ENCODE data around the gene KNTC1. TPM values are rescaled to one million over a fixed set of nuclear protein-coding genes. Genes with fewer than 3 reads are reported as not detected.
"Not testable (repeated sequence)": the region's sequence is repeated elsewhere in the genome, so short reads cannot be mapped to it uniquely, and the experiment has no call there.

Gene KNTC1
- total and polyA plus RNA-seq, 7 donors = 3.0 to 14.4 (median 7.9) TPM

DNA sequence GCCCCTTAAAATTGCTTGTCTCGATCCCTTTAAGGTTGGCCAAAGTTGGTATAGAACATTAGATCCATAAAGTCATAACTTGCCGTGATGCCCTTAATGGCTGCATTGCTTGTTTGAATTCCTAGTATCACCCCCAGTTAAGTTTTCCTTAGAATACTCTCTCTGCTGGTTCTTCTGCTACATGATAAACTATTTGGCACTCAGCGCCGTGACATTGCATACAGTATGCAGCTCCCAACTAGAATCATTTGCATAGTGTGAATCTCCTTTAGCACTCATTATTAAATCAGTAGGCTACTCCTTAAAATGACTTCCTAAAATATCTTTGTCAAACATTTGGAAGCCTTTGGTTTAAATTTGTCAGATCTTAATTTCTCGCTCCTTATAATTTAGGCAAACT lies 42.2 kb downstream of the KNTC1 start:
- DNase-seq = no peak
- Histone ChIP-seq H3K4me3 (no peak overlapping the region), H3K9me3 (no peaks in the 10 kb centered on the region), H3K4me1 (no peaks in the 10 kb centered on the region), H3K27me3 (no peaks in the 10 kb centered on the region), H3K36me3 (peaks cover 0 to 20% (median 0%) of the 10 kb centered on the region in 4 donors), H3K27ac (no peak overlapping the region)
- no peak for TF ChIP-seq EP300 (IDR thresholded peaks at IDR 0.05)
- no peak for TF ChIP-seq POLR2A (IDR thresholded peaks at IDR 0.05)
- no peak for TF ChIP-seq POLR2AphosphoS5 (IDR thresholded peaks at IDR 0.05)
- TF ChIP-seq, protein P1, sequence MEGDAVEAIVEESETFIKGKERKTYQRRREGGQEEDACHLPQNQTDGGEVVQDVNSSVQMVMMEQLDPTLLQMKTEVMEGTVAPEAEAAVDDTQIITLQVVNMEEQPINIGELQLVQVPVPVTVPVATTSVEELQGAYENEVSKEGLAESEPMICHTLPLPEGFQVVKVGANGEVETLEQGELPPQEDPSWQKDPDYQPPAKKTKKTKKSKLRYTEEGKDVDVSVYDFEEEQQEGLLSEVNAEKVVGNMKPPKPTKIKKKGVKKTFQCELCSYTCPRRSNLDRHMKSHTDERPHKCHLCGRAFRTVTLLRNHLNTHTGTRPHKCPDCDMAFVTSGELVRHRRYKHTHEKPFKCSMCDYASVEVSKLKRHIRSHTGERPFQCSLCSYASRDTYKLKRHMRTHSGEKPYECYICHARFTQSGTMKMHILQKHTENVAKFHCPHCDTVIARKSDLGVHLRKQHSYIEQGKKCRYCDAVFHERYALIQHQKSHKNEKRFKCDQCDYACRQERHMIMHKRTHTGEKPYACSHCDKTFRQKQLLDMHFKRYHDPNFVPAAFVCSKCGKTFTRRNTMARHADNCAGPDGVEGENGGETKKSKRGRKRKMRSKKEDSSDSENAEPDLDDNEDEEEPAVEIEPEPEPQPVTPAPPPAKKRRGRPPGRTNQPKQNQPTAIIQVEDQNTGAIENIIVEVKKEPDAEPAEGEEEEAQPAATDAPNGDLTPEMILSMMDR (IDR thresholded peaks at IDR 0.05) = no peak
- 98% methylated on average over 5 of the region's 5 CpGs for WGBS, 2 donors
- intact Hi-C loops (cut with DNase I) = no loop called here

DNA sequence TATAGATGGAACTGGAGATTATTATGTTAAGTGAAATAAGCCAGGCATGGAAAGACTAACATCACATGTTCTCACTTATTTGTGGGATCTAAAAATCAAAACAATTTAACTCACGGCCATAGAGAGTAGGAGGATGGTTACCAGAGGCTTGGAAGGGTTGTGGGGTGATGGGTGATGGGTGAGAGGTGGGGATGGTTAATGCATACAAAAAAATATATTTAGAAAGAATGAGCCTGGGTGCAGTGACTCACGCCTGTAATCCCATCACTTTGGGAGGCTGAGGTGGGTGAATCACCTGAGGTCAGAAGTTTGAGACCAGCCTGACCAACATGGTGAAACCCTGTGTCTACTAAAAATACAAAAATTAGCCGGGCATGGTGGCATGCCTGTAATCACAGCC lies 43.0 kb downstream of the KNTC1 start:
- H3K4me3 ChIP-seq; H3K27ac ChIP-seq; DNase-seq; intact Hi-C loops (cut with DNase I); H3K9me3 ChIP-seq; H3K4me1 ChIP-seq; H3K27me3 ChIP-seq: not testable (repeated sequence)
- H3K36me3 ChIP-seq = peaks cover 0 to 27% (median 0%) of the 10 kb centered on the region in 4 donors
- 93 to 94% methylated on average over 3 of the region's 3 CpGs for WGBS, 2 donors

DNA sequence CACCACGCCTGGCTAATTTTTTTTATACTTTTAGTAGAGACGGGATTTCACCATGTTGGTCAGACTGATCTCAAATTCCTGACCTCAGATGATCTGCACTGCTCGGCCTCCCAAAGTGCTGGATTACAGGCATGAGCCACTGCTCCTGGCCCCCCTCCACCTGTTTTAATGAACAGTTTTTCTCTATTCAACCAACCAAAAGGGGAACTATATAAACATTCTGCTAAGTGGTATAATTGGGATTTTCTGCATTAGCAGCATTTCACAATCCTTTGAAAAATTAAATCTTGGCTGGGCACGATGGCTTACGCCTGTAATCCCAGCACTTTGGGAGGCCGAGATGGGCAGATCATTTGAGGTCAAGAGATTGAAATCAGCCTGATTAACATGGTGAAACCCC lies 44.8 kb downstream of the KNTC1 start:
- TF ChIP-seq EP300 (IDR thresholded peaks at IDR 0.05) (no peak), POLR2A (IDR thresholded peaks at IDR 0.05) (no peak), POLR2AphosphoS5 (IDR thresholded peaks at IDR 0.05) (no peak)
- TF ChIP-seq, protein P1 (IDR thresholded peaks at IDR 0.05) = no peak
- Histone ChIP-seq H3K36me3 (peaks cover 0 to 44% (median 3%) of the 10 kb centered on the region in 4 donors), H3K27ac (no peak overlapping the region), H3K4me3 (no peak overlapping the region), H3K9me3 (no peaks in the 10 kb centered on the region), H3K27me3 (no peaks in the 10 kb centered on the region), H3K4me1 (no peaks in the 10 kb centered on the region)
- 91 to 95% methylated on average over 6 of the region's 6 CpGs for WGBS, 2 donors
- DNase-seq = no peak
- intact Hi-C loops (cut with DNase I) = no loop called here

DNA sequence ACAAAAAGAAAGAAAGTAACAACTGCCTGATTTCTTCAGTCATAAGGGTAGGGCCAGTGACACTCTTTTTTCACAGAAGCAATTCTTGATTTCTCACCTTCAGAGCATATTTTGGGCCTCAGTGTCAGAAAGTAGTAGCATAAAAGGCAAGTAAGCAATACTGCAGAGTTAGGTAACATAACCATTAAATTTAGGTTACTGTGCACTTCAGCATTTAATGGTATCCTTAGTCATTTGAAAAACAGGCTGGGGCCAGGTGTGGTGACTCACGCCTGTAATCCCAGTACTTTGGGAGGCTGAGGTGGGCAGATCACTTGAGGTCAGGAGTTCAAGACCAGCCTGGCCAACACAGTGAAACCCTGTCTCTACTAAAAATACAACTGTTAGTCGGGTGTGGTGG lies 56.2 kb downstream of the KNTC1 start:
- H3K27ac ChIP-seq; H3K9me3 ChIP-seq; H3K27me3 ChIP-seq; H3K4me1 ChIP-seq; intact Hi-C loops (cut with DNase I); H3K4me3 ChIP-seq; DNase-seq: not testable (repeated sequence)
- WGBS, 2 donors = 93 to 94% methylated on average over 2 of the region's 2 CpGs
- peaks cover 0 to 30% (median 2%) of the 10 kb centered on the region in 4 donors for H3K36me3 ChIP-seq

DNA sequence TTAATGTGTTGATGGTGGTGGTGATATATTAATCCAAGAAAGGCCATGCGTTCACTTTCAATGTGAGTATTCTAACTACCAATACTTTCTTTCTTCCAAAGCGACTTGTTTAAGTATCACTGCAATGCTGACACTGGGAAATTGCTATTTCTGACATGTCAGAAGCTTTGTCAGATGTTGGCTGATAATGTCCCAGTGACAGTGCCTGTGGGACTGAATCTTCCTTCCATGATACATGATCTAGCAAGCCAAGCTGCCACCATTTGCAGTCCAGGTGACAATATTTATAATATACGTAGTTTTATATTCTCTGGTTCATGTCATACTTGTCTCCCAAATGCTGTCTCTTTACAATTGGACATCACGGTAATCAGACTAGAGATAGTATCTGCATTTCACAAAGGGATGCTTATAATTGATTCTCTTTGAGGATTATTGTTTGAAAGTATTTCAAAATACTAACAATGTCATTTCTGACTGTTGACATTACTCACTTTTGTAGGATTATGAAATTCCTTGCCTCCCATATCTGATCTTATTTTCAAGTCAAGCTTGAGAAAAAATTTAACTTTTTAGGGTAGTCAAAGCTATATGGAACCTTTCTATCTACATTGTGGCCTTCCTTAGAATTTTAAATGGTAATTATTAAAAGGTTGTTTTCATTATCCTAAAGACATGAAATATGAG lies 57.3 kb downstream of the KNTC1 start:
- TF ChIP-seq, protein P1 (IDR thresholded peaks at IDR 0.05) = no peak
- no peak for TF ChIP-seq EP300 (IDR thresholded peaks at IDR 0.05)
- TF ChIP-seq POLR2AphosphoS5 (IDR thresholded peaks at IDR 0.05) = no peak
- TF ChIP-seq POLR2A (IDR thresholded peaks at IDR 0.05) = no peak
- whole genome bisulfite sequencing, 2 donors = 94 to 97% methylated on average over 4 of the region's 4 CpGs
- Histone ChIP-seq H3K36me3 (peaks cover 0 to 30% (median 2%) of the 10 kb centered on the region in 4 donors), H3K4me3 (no peak overlapping the region), H3K27me3 (no peaks in the 10 kb centered on the region), H3K27ac (no peak overlapping the region), H3K9me3 (no peaks in the 10 kb centered on the region), H3K4me1 (no peaks in the 10 kb centered on the region)
- intact Hi-C loops (cut with DNase I) = no loop called here
- DNase-seq = no peak

DNA sequence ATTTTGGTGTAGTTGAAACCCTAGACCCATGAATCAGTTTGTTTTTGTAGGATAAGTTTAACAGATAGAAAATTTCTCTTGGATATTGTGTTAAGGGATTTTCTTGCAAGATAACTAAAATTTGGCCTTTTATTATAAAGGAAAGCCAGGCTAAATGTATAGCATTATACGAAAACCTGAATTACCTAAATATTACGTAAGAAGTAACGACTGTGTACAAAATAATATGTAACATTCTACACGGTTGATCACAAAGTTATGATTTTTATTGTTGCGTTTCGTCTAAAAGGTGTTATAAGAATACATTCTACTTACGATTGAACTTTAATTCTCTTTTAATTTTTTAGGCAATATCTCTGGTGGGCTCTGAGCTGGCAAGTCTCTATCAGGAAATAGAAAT lies 63.9 kb downstream of the KNTC1 start:
- WGBS, 2 donors = 95 to 96% methylated on average over 7 of the region's 7 CpGs
- intact Hi-C loops (cut with DNase I) = no loop called here

DNA sequence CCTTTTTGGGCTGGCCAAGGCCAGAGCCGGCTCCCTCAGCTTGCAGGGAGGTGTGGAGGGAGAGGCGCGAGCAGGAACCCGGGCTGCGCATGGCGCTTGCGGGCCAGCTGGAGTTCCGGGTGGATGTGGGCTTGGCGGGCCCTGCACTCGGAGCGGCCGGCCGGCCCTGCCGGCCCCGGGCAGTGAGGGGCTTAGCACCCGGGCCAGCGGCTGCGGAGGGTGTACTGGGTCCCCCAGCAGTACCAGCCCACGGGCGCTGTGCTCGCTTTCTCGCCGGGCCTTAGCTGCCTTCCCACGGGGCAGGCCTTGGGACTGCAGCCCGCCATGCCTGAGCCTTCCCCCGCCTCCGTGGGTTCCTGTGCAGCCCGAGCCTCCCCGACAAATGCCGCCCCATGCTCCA lies 64.9 kb downstream of the KNTC1 start:
- H3K27me3 ChIP-seq; H3K4me1 ChIP-seq; H3K4me3 ChIP-seq; DNase-seq; H3K27ac ChIP-seq; intact Hi-C loops (cut with DNase I); H3K9me3 ChIP-seq: not testable (repeated sequence)
- WGBS, 2 donors = 98% methylated on average over 30 of the region's 30 CpGs
- H3K36me3 ChIP-seq = peaks cover 0 to 30% (median 3%) of the 10 kb centered on the region in 4 donors

More for the DNA sequence above, 63.9 kb downstream of the KNTC1 start:
- TF ChIP-seq POLR2AphosphoS5 (IDR thresholded peaks at IDR 0.05) (no peak), POLR2A (IDR thresholded peaks at IDR 0.05) (no peak), EP300 (IDR thresholded peaks at IDR 0.05) (no peak)
- TF ChIP-seq, protein P1 (IDR thresholded peaks at IDR 0.05) = no peak
- H3K4me1 ChIP-seq = no peaks in the 10 kb centered on the region
- H3K36me3 ChIP-seq = peaks cover 0 to 37% (median 3%) of the 10 kb centered on the region in 4 donors
- DNase-seq = no peak
- no peaks in the 10 kb centered on the region for H3K9me3 ChIP-seq
- no peaks in the 10 kb centered on the region for H3K27me3 ChIP-seq
- no peak overlapping the region for H3K27ac ChIP-seq
- H3K4me3 ChIP-seq = no peak overlapping the region

DNA sequence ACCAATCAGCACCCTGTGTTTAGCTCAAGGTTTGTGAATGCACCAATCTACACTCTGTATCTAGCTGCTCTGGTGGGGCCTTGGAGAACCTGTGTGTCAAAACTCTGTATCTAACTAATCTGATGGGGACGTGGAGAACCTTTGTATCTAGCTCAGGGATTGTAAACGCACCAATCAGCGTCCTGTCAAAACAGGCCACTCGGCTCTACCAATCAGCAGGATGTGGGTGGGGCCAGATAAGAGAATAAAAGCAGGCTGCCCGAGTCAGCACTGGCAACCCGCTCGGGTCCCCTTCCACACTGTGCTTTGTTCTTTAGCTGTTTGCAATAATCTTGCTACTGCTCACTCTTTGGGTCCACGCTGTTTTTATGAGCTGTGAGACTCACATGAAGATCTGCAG lies 65.5 kb downstream of the KNTC1 start:
- H3K36me3 ChIP-seq = peaks cover 0 to 27% (median 3%) of the 10 kb centered on the region in 4 donors
- H3K27ac ChIP-seq; H3K4me3 ChIP-seq; H3K9me3 ChIP-seq; DNase-seq; intact Hi-C loops (cut with DNase I); H3K4me1 ChIP-seq; H3K27me3 ChIP-seq: not testable (repeated sequence)
- WGBS, 2 donors = 81 to 94% methylated on average over 8 of the region's 8 CpGs
